Measurements from ENCODE around the gene LYPD8. TPM values are rescaled to one million over a fixed set of nuclear protein-coding genes. Genes with fewer than 3 reads are reported as not detected.

LYPD8 gene
- total RNA-seq, 2 experiments from 2014 or later, result not detected

- Mint-ChIP-seq H3K27me3 (peaks cover 16% of the 10 kb centered on the region), H3K9me3 (no peaks in the 10 kb centered on the region), H3K4me3 (no peak overlapping the region), H3K36me3 (no peaks in the 10 kb centered on the region), H3K27ac (no peak overlapping the region), H3K4me1 (no peaks in the 10 kb centered on the region)
- DNase-seq, result no peak
These were observed 58.8 kb downstream of the LYPD8 start for GRCh38 chr1:248696774-248697173.

- no peaks in the 10 kb centered on the region for H3K4me1 Mint-ChIP-seq
- no peak for DNase-seq
- no peak overlapping the region for H3K27ac Mint-ChIP-seq
- no peak overlapping the region for H3K4me3 Mint-ChIP-seq
- no peaks in the 10 kb centered on the region for H3K36me3 Mint-ChIP-seq
- no peaks in the 10 kb centered on the region for H3K9me3 Mint-ChIP-seq
- peaks cover 16% of the 10 kb centered on the region for H3K27me3 Mint-ChIP-seq
These were observed 59.3 kb downstream of the LYPD8 start for GRCh38 chr1:248696261-248696660.

GRCh38 chr1:248695451-248696132, 60.0 kb downstream of the LYPD8 start:
- no peaks in the 10 kb centered on the region for H3K4me1 Mint-ChIP-seq
- DNase-seq, result no peak
- peaks cover 16% of the 10 kb centered on the region for H3K27me3 Mint-ChIP-seq
- H3K36me3 Mint-ChIP-seq, result no peaks in the 10 kb centered on the region
- H3K9me3 Mint-ChIP-seq, result peaks cover 2% of the 10 kb centered on the region
- H3K27ac Mint-ChIP-seq, result no peak overlapping the region
- no peak overlapping the region for H3K4me3 Mint-ChIP-seq

GRCh38 chr1:248691567-248692155, 63.9 kb downstream of the LYPD8 start:
- Mint-ChIP-seq H3K36me3 (no peaks in the 10 kb centered on the region), H3K27ac (no peak overlapping the region), H3K27me3 (peaks cover 8% of the 10 kb centered on the region), H3K4me3 (no peak overlapping the region), H3K4me1 (peaks cover 3% of the 10 kb centered on the region), H3K9me3 (peaks cover 3% of the 10 kb centered on the region)
- no peak for DNase-seq

Other genes with a start within 250 kb of the LYPD8 start
- not detected for gene OR2G6, start 247.7 kb downstream of the LYPD8 start, total RNA-seq
- gene OR2T29, start 193.0 kb downstream of the LYPD8 start, total RNA-seq, result not detected
- not detected for gene OR2T34, start 181.0 kb downstream of the LYPD8 start, total RNA-seq
- not detected for gene OR2T10, start 158.1 kb downstream of the LYPD8 start, total RNA-seq
- gene OR2T11, start 120.7 kb downstream of the LYPD8 start, total RNA-seq, result not detected
- gene OR2T35, start 110.5 kb downstream of the LYPD8 start, total RNA-seq, result not detected
- not detected for gene OR2T27, start 100.2 kb downstream of the LYPD8 start, total RNA-seq
- not detected for gene OR14I1, start 53.0 kb downstream of the LYPD8 start, total RNA-seq
- 10 to 100 TPM; 15.9 to 16.8 TPM for gene SH3BP5L, start 70.2 kb upstream of the LYPD8 start, total RNA-seq
- gene ZNF672, start 82.5 kb upstream of the LYPD8 start, total RNA-seq, result 10 to 100 TPM; 46.4 to 48.0 TPM
- gene ZNF692, start 103.3 kb upstream of the LYPD8 start, total RNA-seq, result 10 to 100 TPM; 59.1 to 62.2 TPM
- gene PGBD2, start 150.5 kb upstream of the LYPD8 start, total RNA-seq, result 1 to 10 TPM; 3.6 to 4.4 TPM

Data from activated naive CD8-positive, alpha-beta T cell treated with anti-CD3 and anti-CD28 coated beads for 36 hours (primary cell).